HL-60 (cell line): ENCODE data around the gene USP3.

Source experiments
- DNase-seq, 2 experiments: peaks; one replicate each; pipeline ENCODE4 v3.0.0-alpha.2; 2010 to 2020; ENCODE audit warnings: low read depth in 1 of 2, low spot score in 1 of 2
- H3K27ac ChIP-seq: fragments of 250-450 bp; sonication (Bioruptor Pico); replicated peaks from 2 replicates; pipeline ENCODE4 v1.5.1; 2020; ENCODE audit warnings: mild to moderate bottlenecking, moderate library complexity
- H3K27me3 ChIP-seq: fragments of 250-450 bp; sonication (Bioruptor Pico); 2 replicates; pipeline ENCODE4 v1.5.1; 2021; ENCODE audit warnings: mild to moderate bottlenecking, moderate library complexity; ENCODE audit not compliant: insufficient read depth, poor library complexity, severe bottlenecking
- H3K4me3 ChIP-seq: replicated peaks from 2 replicates; pipeline ENCODE4 v1.5.1; 2011; ENCODE audit warnings: mild to moderate bottlenecking, control low read depth, low read length; ENCODE audit not compliant: insufficient read depth
- CTCF ChIP-seq: IDR thresholded peaks from one replicate; pipeline ENCODE4 v1.5.1; 2011; ENCODE audit warnings: low read length, control low read depth, inconsistent platforms; ENCODE audit not compliant: insufficient read depth
- GABPA ChIP-seq: IDR thresholded peaks from 2 replicates; pipeline ENCODE4 v1.6.1; 2012; ENCODE audit warnings: low read depth
- POLR2AphosphoS5 ChIP-seq: IDR thresholded peaks from 2 replicates; pipeline ENCODE4 v1.6.1; 2012; ENCODE audit warnings: low read depth
- REST ChIP-seq: IDR thresholded peaks from 2 replicates; pipeline ENCODE4 v1.6.1; 2012; ENCODE audit warnings: low read depth; ENCODE audit not compliant: insufficient replicate concordance
- SPI1 ChIP-seq: IDR thresholded peaks from 2 replicates; pipeline ENCODE4 v1.6.1; 2012; ENCODE audit warnings: low read depth, mild to moderate bottlenecking, borderline replicate concordance

The USP3 gene

GRCh38 chr15:63466378-63467192 is 37.8 kb upstream of the USP3 start:
- Histone ChIP-seq H3K4me3 (no peak overlapping the region), H3K27ac (no peak overlapping the region), H3K27me3 (no peaks in the 10 kb centered on the region)
- no peak for TF ChIP-seq REST
- TF ChIP-seq CTCF: peak; percentile 85
- DNase-seq: peak; percentile 71 to 72

GRCh38 chr15:63469190-63469589 is 35.2 kb upstream of the USP3 start:
- TF ChIP-seq GABPA (no peak), CTCF (no peak), POLR2AphosphoS5 (no peak), SPI1 (no peak), REST (no peak)
- DNase-seq: no peak
- no peak overlapping the region for H3K27ac ChIP-seq
- H3K27me3 ChIP-seq: no peaks in the 10 kb centered on the region
- H3K4me3 ChIP-seq: no peak overlapping the region

- no peaks in the 10 kb centered on the region for H3K27me3 ChIP-seq
- no peak overlapping the region for H3K27ac ChIP-seq
- no peak overlapping the region for H3K4me3 ChIP-seq
- TF ChIP-seq GABPA (no peak), CTCF (no peak), REST (no peak), SPI1 (no peak), POLR2AphosphoS5 (no peak)
- no peak for DNase-seq
Observed at GRCh38 chr15:63469984-63470383, 34.4 kb upstream of the USP3 start.
